ENCODE results near the gene TXNDC16.

DNA sequence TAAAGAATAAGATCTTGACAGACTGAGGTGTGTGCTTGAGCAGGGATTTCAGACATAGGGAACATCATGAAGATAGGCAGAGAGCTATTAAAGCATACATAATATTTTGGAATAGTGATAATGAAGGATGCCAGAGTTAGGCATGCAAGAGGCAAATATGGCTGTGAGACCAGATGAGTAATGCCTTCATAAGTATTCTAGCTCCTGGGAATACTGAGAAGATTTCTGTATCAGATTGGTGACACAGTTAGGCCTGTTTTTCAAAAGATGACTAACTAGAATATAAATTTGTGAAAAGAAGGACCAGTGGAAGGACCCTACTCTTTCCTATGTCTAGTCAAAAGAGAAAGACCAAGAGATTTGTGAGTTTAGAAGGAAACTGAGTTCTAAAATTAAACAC lies 108.8 kb downstream of the TXNDC16 start:
- TF ChIP-seq, protein P1, sequence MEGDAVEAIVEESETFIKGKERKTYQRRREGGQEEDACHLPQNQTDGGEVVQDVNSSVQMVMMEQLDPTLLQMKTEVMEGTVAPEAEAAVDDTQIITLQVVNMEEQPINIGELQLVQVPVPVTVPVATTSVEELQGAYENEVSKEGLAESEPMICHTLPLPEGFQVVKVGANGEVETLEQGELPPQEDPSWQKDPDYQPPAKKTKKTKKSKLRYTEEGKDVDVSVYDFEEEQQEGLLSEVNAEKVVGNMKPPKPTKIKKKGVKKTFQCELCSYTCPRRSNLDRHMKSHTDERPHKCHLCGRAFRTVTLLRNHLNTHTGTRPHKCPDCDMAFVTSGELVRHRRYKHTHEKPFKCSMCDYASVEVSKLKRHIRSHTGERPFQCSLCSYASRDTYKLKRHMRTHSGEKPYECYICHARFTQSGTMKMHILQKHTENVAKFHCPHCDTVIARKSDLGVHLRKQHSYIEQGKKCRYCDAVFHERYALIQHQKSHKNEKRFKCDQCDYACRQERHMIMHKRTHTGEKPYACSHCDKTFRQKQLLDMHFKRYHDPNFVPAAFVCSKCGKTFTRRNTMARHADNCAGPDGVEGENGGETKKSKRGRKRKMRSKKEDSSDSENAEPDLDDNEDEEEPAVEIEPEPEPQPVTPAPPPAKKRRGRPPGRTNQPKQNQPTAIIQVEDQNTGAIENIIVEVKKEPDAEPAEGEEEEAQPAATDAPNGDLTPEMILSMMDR (IDR thresholded peaks at IDR 0.05) = no peak
- no peak for TF ChIP-seq POLR2A (IDR thresholded peaks at IDR 0.05)
